GM10266 (cell line): ENCODE measurements around the gene SPRYD3.

Experiments
- DNase-seq: peaks from one replicate; pipeline ENCODE4 v3.0.0; 2012; ENCODE audit errors: extremely low spot score
- CTCF ChIP-seq: IDR thresholded peaks from 2 replicates; pipeline ENCODE4 v1.5.1; 2012; ENCODE audit warnings: mild to moderate bottlenecking, low read depth; ENCODE audit not compliant: control insufficient read depth, insufficient read depth; ENCODE audit errors: missing control alignments

Gene SPRYD3

GRCh38 chr12:53086361-53086760 lies 7.2 kb upstream of the SPRYD3 start:
- no peak for TF ChIP-seq CTCF
- no peak for DNase-seq

DNA sequence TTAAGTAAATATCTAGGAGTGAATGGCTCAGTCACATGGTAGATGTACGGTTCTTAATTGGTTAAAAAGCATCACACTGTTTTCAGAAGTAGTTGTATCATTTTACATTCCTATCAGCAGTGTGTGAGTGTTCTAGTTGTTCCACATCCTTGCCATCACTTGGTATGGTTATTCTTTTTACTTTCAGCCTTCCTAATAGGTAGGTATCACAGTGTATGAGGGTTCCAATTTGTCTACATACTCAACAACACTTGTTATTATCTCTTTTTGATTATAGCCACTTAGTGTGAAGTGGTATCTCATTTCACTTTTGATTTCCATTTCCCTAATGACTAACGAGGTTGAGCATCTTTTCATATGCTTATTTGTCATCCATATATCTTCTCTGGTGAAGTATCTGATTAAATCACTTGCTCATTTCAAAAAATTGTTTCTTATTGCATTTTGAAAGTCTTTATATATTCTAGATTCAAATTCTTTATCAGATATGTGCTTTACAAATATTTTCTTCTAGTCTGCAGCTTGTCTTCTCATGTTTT lies 3.5 kb upstream of the SPRYD3 start:
- no peak for TF ChIP-seq CTCF
- no peak for DNase-seq

DNA sequence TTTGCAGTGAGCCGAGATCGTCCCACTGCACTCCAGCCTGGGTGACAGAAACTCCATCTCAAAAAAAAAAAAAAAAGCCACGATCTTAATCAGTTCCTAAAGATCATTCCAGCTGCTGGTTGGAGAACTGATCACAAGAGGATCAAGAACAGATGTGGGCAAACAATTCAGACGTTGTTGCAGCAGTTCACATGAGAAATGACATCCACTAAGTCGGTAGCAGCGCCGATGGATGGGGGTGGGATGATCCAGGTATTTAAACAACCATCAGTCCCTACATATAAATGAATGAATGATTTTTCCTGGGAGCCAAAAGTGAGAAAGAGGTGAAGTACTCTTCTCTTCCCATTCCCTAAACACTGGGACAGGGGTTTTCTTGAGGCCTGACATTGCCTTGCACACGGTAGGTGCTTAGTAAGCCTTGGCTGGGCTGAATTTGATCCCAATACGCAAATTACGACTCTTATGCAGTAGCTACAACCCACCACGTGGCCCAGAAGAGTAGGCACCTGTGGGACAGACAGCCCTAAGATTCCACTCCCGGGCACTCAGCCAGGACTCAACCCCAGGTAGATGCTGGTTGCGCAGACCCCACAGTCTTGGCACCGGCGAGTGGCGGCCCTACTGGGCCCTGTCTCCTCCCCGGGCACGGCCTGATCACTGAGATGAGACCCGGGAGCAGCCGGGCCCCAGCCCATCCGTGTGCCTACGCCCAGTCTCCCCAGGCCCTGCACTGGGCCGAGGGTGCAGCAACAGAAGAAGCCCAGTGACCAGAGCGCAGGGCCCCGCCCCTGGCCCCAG lies 565 bp downstream of the SPRYD3 start:
- no peak for TF ChIP-seq CTCF
- DNase-seq: no peak

DNA sequence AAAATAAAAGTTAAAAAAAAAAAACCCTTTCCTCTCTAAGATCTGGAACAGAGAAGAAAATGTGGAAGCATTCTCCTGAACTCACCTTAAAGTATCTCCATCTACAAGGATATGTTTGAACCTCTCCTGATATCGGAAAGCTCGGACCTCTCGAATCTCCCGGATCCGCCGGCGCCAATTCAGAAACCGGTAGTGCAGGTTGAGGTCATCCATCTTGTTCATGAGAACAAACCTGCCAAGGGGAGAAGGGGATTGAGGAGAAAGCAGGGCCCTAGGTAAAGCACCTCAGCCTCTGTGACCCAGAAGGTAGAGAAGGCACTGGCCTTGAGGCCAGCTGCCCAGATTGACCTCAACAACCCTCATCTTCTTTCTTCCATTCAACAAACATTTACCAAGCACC lies 2.2 kb downstream of the SPRYD3 start:
- no peak for TF ChIP-seq CTCF
- no peak for DNase-seq

- no peak for DNase-seq
- no peak for TF ChIP-seq CTCF
Observed at GRCh38 chr12:53076461-53076860, 2.7 kb downstream of the SPRYD3 start.

GRCh38 chr12:53074999-53075370 lies 4.2 kb downstream of the SPRYD3 start:
- no peak for TF ChIP-seq CTCF
- DNase-seq: no peak

GRCh38 chr12:53074283-53074998 lies 4.7 kb downstream of the SPRYD3 start:
- no peak for DNase-seq
- no peak for TF ChIP-seq CTCF
